HepG2 (cell line): ENCODE data around the gene DHRS1. TPM values are rescaled to one million over a fixed set of nuclear protein-coding genes. Genes with fewer than 3 reads are reported as not detected.

ENCODE experiments used
- AHR ChIP-seq: IDR thresholded peaks from 2 replicates; pipeline ENCODE4 v1.6.1; 2018; ENCODE audit warnings: missing genetic modification reagents, missing compliant biosample characterization
- CBX2 ChIP-seq, 2 experiments: fragments of 200-600 bp in 1 of 2; sonication (generic); formaldehyde crosslinking in 1 of 2; IDR thresholded peaks; 2 replicates each; pipeline versions ENCODE4 v1.7.0 to v1.8.1; 2018 to 2022; ENCODE audit warnings: low read depth in 2 of 2, low read length in 1 of 2, mild to moderate bottlenecking in 1 of 2, missing genetic modification reagents in 1 of 2
- JUN ChIP-seq: sonication (generic); formaldehyde crosslinking; IDR thresholded peaks from 2 replicates; pipeline ENCODE4 v1.4.0; 2020; ENCODE audit warnings: mild to moderate bottlenecking, missing genetic modification reagents
- KDM2A ChIP-seq: sonication (generic); formaldehyde crosslinking; IDR thresholded peaks from 2 replicates; pipeline ENCODE4 v1.4.0; 2020; ENCODE audit warnings: low read depth, missing genetic modification reagents, borderline replicate concordance
- SNAPC4 ChIP-seq: sonication (generic); formaldehyde crosslinking; IDR thresholded peaks from 2 replicates; pipeline ENCODE4 v1.4.0; 2020; ENCODE audit warnings: mild to moderate bottlenecking, missing genetic modification reagents
- SOX6 ChIP-seq, 2 experiments: fragments of 450-650 bp in 1 of 2; sonication (generic) in 1 of 2; formaldehyde crosslinking in 1 of 2; IDR thresholded peaks; 2 replicates each; pipeline versions ENCODE4 v1.4.0 to v1.6.1; 2017 to 2020; ENCODE audit warnings: antibody characterized with exemption in 1 of 2, mild to moderate bottlenecking in 1 of 2, missing genetic modification reagents in 1 of 2
- ZBTB49 ChIP-seq: sonication (generic); formaldehyde crosslinking; IDR thresholded peaks from 2 replicates; pipeline ENCODE4 v1.4.0; 2020; ENCODE audit warnings: missing genetic modification reagents, borderline replicate concordance
- ZHX2 ChIP-seq, 2 experiments: sonication (generic) in 1 of 2; formaldehyde crosslinking in 1 of 2; IDR thresholded peaks; 2 replicates each; pipeline versions ENCODE4 v1.6.1 to v1.9.0; 2014 to 2022; ENCODE audit warnings: antibody characterized with exemption in 1 of 2, borderline replicate concordance in 1 of 2, inconsistent platforms in 1 of 2, low read depth in 1 of 2, missing genetic modification reagents in 1 of 2
- ZNF350 ChIP-seq: sonication (generic); formaldehyde crosslinking; IDR thresholded peaks from 2 replicates; pipeline ENCODE4 v1.4.0; 2020; ENCODE audit warnings: mild to moderate bottlenecking, low read depth, missing genetic modification reagents, borderline replicate concordance
- polyA plus RNA-seq, 8 experiments: library from polyadenylated mRNA; depleted of rRNA in 3 of 8; stranded (reverse) in 7 of 8; unstranded in 1 of 8; fragments of >200 nt; fragmentation: Illumina TruSeq in 4 of 8; extraction: Trizol in 4 of 8; gene quantifications; 2 replicates each; pipeline versions ENCODE4 v1.2.1 to v1.2.3, GENCODE V29; 2011 to 2016; ENCODE audit warnings: low read depth in 4 of 8, missing spikeins in 1 of 8, mixed read lengths in 1 of 8; ENCODE audit not compliant: insufficient read depth in 1 of 8
- total RNA-seq, 5 experiments: library from RNA; depleted of rRNA; stranded (reverse); fragments of >200 nt; fragmentation: Illumina TruSeq; extraction: Trizol; gene quantifications; 2 replicates each; pipeline ENCODE4 v1.2.3, GENCODE V29; 2016; ENCODE audit warnings: low read depth in 1 of 5

Gene DHRS1
- total and polyA plus RNA-seq, 2 of the 13 experiments (the other 11 are each of a cell fraction or from before 2014, with no cell fraction given): 49.8 to 60.8 TPM

DNA sequence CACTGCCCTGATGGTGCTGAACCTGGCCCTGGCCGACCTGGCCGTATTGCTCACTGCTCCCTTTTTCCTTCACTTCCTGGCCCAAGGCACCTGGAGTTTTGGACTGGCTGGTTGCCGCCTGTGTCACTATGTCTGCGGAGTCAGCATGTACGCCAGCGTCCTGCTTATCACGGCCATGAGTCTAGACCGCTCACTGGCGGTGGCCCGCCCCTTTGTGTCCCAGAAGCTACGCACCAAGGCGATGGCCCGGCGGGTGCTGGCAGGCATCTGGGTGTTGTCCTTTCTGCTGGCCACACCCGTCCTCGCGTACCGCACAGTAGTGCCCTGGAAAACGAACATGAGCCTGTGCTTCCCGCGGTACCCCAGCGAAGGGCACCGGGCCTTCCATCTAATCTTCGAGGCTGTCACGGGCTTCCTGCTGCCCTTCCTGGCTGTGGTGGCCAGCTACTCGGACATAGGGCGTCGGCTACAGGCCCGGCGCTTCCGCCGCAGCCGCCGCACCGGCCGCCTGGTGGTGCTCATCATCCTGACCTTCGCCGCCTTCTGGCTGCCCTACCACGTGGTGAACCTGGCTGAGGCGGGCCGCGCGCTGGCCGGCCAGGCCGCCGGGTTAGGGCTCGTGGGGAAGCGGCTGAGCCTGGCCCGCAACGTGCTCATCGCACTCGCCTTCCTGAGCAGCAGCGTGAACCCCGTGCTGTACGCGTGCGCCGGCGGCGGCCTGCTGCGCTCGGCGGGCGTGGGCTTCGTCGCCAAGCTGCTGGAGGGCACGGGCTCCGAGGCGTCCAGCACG lies 16.4 kb upstream of the DHRS1 start (continued):
- TF ChIP-seq ZHX2 (IDR thresholded peaks at IDR 0.05; ENCODE audit: low read depth): peak; percentile 88; the same call in 1 of the 2 replicates
- peak; percentile 99 for TF ChIP-seq ZHX2 (CRISPR knock-in tag; IDR thresholded peaks at IDR 0.05; ENCODE audit: borderline replicate concordance)
- peak; percentile 94 for TF ChIP-seq JUN (CRISPR knock-in tag)
- TF ChIP-seq ZNF350 (CRISPR knock-in tag): peak; percentile 86; the same call in 1 of the 2 replicates
- peak; percentile 41; the same call in 1 of the 2 replicates for TF ChIP-seq ZBTB49 (CRISPR knock-in tag)
- no peak for TF ChIP-seq SOX6 (IDR thresholded peaks at IDR 0.05)
- peak; percentile 62 for TF ChIP-seq SOX6 (CRISPR knock-in tag; IDR thresholded peaks at IDR 0.05)
- TF ChIP-seq SNAPC4 (CRISPR knock-in tag): peak; percentile 92; the same call in 1 of the 2 replicates
- TF ChIP-seq KDM2A (CRISPR knock-in tag): peak; percentile 97
- TF ChIP-seq CBX2 (IDR thresholded peaks at IDR 0.05; ENCODE audit: low read depth, low read length): no peak
- peak; percentile 95; the same call in 1 of the 2 replicates for TF ChIP-seq CBX2 (CRISPR knock-in tag; IDR thresholded peaks at IDR 0.05; ENCODE audit: low read depth)
- peak; percentile 78; the same call in 1 of the 2 replicates for TF ChIP-seq AHR (CRISPR knock-in tag)
